GM13976 (cell line): ENCODE results near the gene FBXW11.
A peak's percentile ranks its signal among the peaks of the same experiment; 100 is the strongest.

Experiments used
- DNase-seq: peaks from one replicate; pipeline ENCODE4 v3.0.0; 2012; ENCODE audit warnings: low spot score
- CTCF ChIP-seq: IDR thresholded peaks from 2 replicates; pipeline ENCODE4 v1.5.1; 2012; ENCODE audit warnings: borderline replicate concordance, mild to moderate bottlenecking; ENCODE audit not compliant: insufficient read depth; ENCODE audit errors: extremely low read depth, missing control alignments, control extremely low read depth
- in situ Hi-C: fragments of 300-500 bp; cut with MboI; formaldehyde crosslinking; loops from one replicate; pipeline ENCODE4 v1.12.0; 2022; ENCODE audit warnings: low sequenced_read_pairs, mixed read lengths, inconsistent platforms; ENCODE audit not compliant: unreplicated experiment

FBXW11 gene

DNA sequence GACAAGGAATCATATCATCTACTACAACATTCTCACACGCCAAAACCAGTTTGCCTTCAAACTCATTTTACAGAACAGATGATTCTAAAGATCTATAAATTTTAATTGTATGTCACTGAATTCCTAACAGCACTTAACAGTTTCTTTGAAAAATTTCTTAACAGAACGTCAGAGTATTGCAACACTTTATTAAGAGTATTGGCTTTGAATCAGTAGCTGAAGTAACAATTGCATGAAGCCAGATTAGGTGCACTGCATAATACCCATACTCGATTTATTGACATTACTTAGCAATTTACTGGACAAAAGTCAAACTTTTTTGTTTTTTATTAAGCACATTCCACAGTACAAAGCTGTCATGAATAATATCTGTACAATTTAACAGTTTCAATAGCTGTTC, 145.1 kb downstream of the FBXW11 start:
- no peak for DNase-seq
- no peak for TF ChIP-seq CTCF
- in situ Hi-C loops = no loop called here

DNA sequence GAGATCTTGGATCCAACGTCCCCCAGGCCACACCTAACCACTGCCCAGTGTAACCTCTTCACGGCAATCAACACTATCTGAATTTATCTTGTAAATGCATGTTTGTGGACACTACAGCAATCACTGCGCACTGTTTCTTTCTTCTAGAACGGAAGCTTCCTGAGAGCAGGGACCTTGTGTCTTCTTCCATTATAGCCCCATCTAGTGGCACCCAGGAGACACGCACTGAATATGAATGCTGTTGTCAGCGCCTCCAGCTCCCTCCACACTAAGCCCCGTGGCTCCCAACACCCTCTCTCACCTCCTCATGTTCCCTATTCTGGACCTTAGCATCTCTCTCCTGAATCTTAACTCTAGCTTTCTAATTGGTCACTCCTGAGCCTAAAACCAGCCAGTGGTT, 148.1 kb downstream of the FBXW11 start:
- TF ChIP-seq CTCF = peak; percentile 17
- peak; percentile 50 for DNase-seq
- in situ Hi-C loops = no loop called here

- peak; percentile 16 for DNase-seq
- in situ Hi-C loops = no loop called here
- TF ChIP-seq CTCF = no peak
Measured at GRCh38 chr5:171857489-171857876, 149.0 kb downstream of the FBXW11 start.

- no peak for DNase-seq
- in situ Hi-C loops = no loop called here
- TF ChIP-seq CTCF = no peak
Measured at GRCh38 chr5:171855798-171856763, 150.4 kb downstream of the FBXW11 start.

GRCh38 chr5:171855265-171855664, 151.2 kb downstream of the FBXW11 start:
- DNase-seq = no peak
- TF ChIP-seq CTCF = no peak
- in situ Hi-C loops = no loop called here

- no peak for TF ChIP-seq CTCF
- no peak for DNase-seq
- in situ Hi-C loops = no loop called here
Measured at GRCh38 chr5:171852255-171852681, 154.2 kb downstream of the FBXW11 start.
